HL-60 (cell line): ENCODE measurements around the gene ANKRD6.

ENCODE experiments used
- CTCF ChIP-seq: IDR thresholded peaks from one replicate; pipeline ENCODE4 v1.5.1; 2011; ENCODE audit warnings: low read length, control low read depth, inconsistent platforms; ENCODE audit not compliant: insufficient read depth
- GABPA ChIP-seq: IDR thresholded peaks from 2 replicates; pipeline ENCODE4 v1.6.1; 2012; ENCODE audit warnings: low read depth
- POLR2AphosphoS5 ChIP-seq: IDR thresholded peaks from 2 replicates; pipeline ENCODE4 v1.6.1; 2012; ENCODE audit warnings: low read depth
- REST ChIP-seq: IDR thresholded peaks from 2 replicates; pipeline ENCODE4 v1.6.1; 2012; ENCODE audit warnings: low read depth; ENCODE audit not compliant: insufficient replicate concordance
- SPI1 ChIP-seq: IDR thresholded peaks from 2 replicates; pipeline ENCODE4 v1.6.1; 2012; ENCODE audit warnings: low read depth, mild to moderate bottlenecking, borderline replicate concordance

DNA sequence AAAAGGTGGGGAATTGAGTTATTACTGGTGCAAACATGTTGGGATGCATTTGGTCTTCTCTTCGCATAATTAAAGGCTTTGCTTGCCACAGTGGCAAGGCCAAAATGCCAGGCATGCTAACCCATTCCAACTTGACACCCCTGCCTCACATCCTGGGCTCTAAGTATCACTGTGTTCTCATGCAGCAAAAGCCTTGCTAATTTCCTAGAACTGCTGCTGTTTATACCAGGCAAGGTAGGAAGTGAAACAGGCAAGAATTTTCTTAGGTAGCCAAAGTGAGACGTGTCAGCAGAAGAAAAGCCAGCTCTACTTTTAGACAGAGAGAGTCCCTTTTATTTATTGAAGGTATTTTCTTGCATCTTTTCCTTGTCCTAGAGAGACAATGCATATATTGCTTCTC, 164.4 kb downstream of the ANKRD6 start:
- TF ChIP-seq CTCF = no peak
- TF ChIP-seq SPI1 = no peak
- TF ChIP-seq POLR2AphosphoS5 = no peak
- TF ChIP-seq REST = no peak
- TF ChIP-seq GABPA = no peak
